ENCODE results near the gene GRID2.
"Not testable (repeated sequence)": the region's sequence is repeated elsewhere in the genome, so short reads cannot be mapped to it uniquely, and the experiment has no call there.

Gene GRID2

GRCh38 chr4:92303621-92304027 is at the start of gene GRID2:
Gene GRID2, plus strand, starts transcription at chr4:92303966.
- DNase-seq (ENCODE audit: low read depth in 2 of 2): no peak

GRCh38 chr4:92253986-92254671 is 49.6 kb upstream of the GRID2 start:
- DNase-seq (ENCODE audit: low read depth in 2 of 2): no peak

- DNase-seq (ENCODE audit: low read depth in 2 of 2): no peak
Observed at GRCh38 chr4:92254767-92255442, 48.9 kb upstream of the GRID2 start.

GRCh38 chr4:92255920-92256244 is 47.9 kb upstream of the GRID2 start:
- no peak for DNase-seq (ENCODE audit: low read depth in 2 of 2)

- no peak for DNase-seq (ENCODE audit: low read depth in 2 of 2)
Observed at GRCh38 chr4:92257931-92258857, 45.6 kb upstream of the GRID2 start.

GRCh38 chr4:92261256-92261655 is 42.5 kb upstream of the GRID2 start:
- DNase-seq (ENCODE audit: low read depth in 2 of 2): no peak

- no peak for DNase-seq (ENCODE audit: low read depth in 2 of 2)
Observed at GRCh38 chr4:92262371-92262770, 41.4 kb upstream of the GRID2 start.

GRCh38 chr4:92263010-92263409 is 40.8 kb upstream of the GRID2 start:
- no peak for DNase-seq (ENCODE audit: low read depth in 2 of 2)

GRCh38 chr4:92263575-92263974 is 40.2 kb upstream of the GRID2 start:
- no peak for DNase-seq (ENCODE audit: low read depth in 2 of 2)

GRCh38 chr4:92264163-92264562 is 39.6 kb upstream of the GRID2 start:
- DNase-seq (ENCODE audit: low read depth in 2 of 2): no peak

GRCh38 chr4:92265021-92265420 is 38.7 kb upstream of the GRID2 start:
- DNase-seq (ENCODE audit: low read depth in 2 of 2): no peak

- no peak for DNase-seq (ENCODE audit: low read depth in 2 of 2)
Observed at GRCh38 chr4:92265798-92266197, 38.0 kb upstream of the GRID2 start.

GRCh38 chr4:92266521-92266920 is 37.2 kb upstream of the GRID2 start:
- DNase-seq (ENCODE audit: low read depth in 2 of 2): no peak

GRCh38 chr4:92268642-92269041 is 35.1 kb upstream of the GRID2 start:
- DNase-seq (ENCODE audit: low read depth in 2 of 2): no peak

- DNase-seq (ENCODE audit: low read depth in 2 of 2): no peak
Observed at GRCh38 chr4:92270908-92271307, 32.9 kb upstream of the GRID2 start.

- not testable (repeated sequence) for DNase-seq (ENCODE audit: low read depth in 2 of 2)
Observed at GRCh38 chr4:92271551-92271950, 32.2 kb upstream of the GRID2 start.

- DNase-seq (ENCODE audit: low read depth in 2 of 2): not testable (repeated sequence)
Observed at GRCh38 chr4:92277057-92277881, 26.5 kb upstream of the GRID2 start.

GRCh38 chr4:92279296-92279695 is 24.5 kb upstream of the GRID2 start:
- DNase-seq (ENCODE audit: low read depth in 2 of 2): no peak

- no peak for DNase-seq (ENCODE audit: low read depth in 2 of 2)
Observed at GRCh38 chr4:92299152-92299551, 4.6 kb upstream of the GRID2 start.

GRCh38 chr4:92304121-92304520 is 355 bp downstream of the GRID2 start:
- no peak for DNase-seq (ENCODE audit: low read depth in 2 of 2)

- no peak for DNase-seq (ENCODE audit: low read depth in 2 of 2)
Observed at GRCh38 chr4:92304606-92305005, 840 bp downstream of the GRID2 start.
